HG03108 (cell line): ENCODE measurements around the gene MAPK8.

ENCODE experiments used
- ATAC-seq: cut with Tn5 transposase; IDR thresholded peaks from one replicate; pipeline ENCODE4 v1.9.1; 2021; ENCODE audit warnings: moderate library complexity; ENCODE audit not compliant: unreplicated experiment

The MAPK8 gene

GRCh38 chr10:48381971-48382370, 75.5 kb downstream of the MAPK8 start:
- no peak for ATAC-seq

GRCh38 chr10:48382982-48383381, 76.5 kb downstream of the MAPK8 start:
- no peak for ATAC-seq

- no peak for ATAC-seq
These were observed 76.9 kb downstream of the MAPK8 start for GRCh38 chr10:48383393-48383792.

- ATAC-seq, result no peak
These were observed 78.2 kb downstream of the MAPK8 start for GRCh38 chr10:48384699-48384982.

GRCh38 chr10:48389272-48389671, 82.8 kb downstream of the MAPK8 start:
- ATAC-seq, result no peak

- ATAC-seq, result no peak
These were observed 83.5 kb downstream of the MAPK8 start for GRCh38 chr10:48389846-48390557.

GRCh38 chr10:48390558-48390871, 84.0 kb downstream of the MAPK8 start:
- no peak for ATAC-seq

- peak; percentile 67 for ATAC-seq
These were observed 84.7 kb downstream of the MAPK8 start for GRCh38 chr10:48390933-48391845.

- no peak for ATAC-seq
These were observed 85.5 kb downstream of the MAPK8 start for GRCh38 chr10:48391994-48392393.

- no peak for ATAC-seq
These were observed 91.8 kb downstream of the MAPK8 start for GRCh38 chr10:48398261-48398660.

GRCh38 chr10:48399056-48399541, 92.6 kb downstream of the MAPK8 start:
- no peak for ATAC-seq

- ATAC-seq, result no peak
These were observed 93.1 kb downstream of the MAPK8 start for GRCh38 chr10:48399551-48399950.

GRCh38 chr10:48400129-48400849, 93.8 kb downstream of the MAPK8 start:
- no peak for ATAC-seq

- no peak for ATAC-seq
These were observed 94.4 kb downstream of the MAPK8 start for GRCh38 chr10:48400850-48401220.

- ATAC-seq, result no peak
These were observed 98.2 kb downstream of the MAPK8 start for GRCh38 chr10:48404646-48405045.

GRCh38 chr10:48406204-48406603, 99.7 kb downstream of the MAPK8 start:
- ATAC-seq, result no peak

GRCh38 chr10:48406658-48407057, 100.2 kb downstream of the MAPK8 start:
- no peak for ATAC-seq

- ATAC-seq, result no peak
These were observed 104.0 kb downstream of the MAPK8 start for GRCh38 chr10:48410503-48410902.

- no peak for ATAC-seq
These were observed 105.0 kb downstream of the MAPK8 start for GRCh38 chr10:48411510-48411909.

GRCh38 chr10:48412081-48412480, 105.6 kb downstream of the MAPK8 start:
- no peak for ATAC-seq

- no peak for ATAC-seq
These were observed 106.5 kb downstream of the MAPK8 start for GRCh38 chr10:48412933-48413332.

- no peak for ATAC-seq
These were observed 107.7 kb downstream of the MAPK8 start for GRCh38 chr10:48414160-48414559.
